Vagina (tissue), 2 donors: ENCODE measurements around the gene ANKRD45.
"Not testable (repeated sequence)": the region's sequence is repeated elsewhere in the genome, so short reads cannot be mapped to it uniquely, and the experiment has no call there.

Source experiments
- CTCF ChIP-seq, 3 experiments: fragments of 450-650 bp in 2 of 3; fragments of 200-600 bp in 1 of 3; sonication (generic) in 1 of 3; IDR thresholded peaks; one replicate each; pipeline ENCODE4 v1.5.1; 2017 to 2019; ENCODE audit warnings: antibody characterized with exemption in 3 of 3, mild to moderate bottlenecking in 2 of 3, moderate library complexity in 2 of 3
- POLR2AphosphoS5 ChIP-seq, 2 donors: sonication (generic); formaldehyde crosslinking; IDR thresholded peaks; one replicate each; pipeline ENCODE4 v1.9.0; 2017; ENCODE audit warnings: antibody characterized with exemption in 2 of 2, mild to moderate bottlenecking in 2 of 2, low read depth in 1 of 2; ENCODE audit not compliant: insufficient read depth in 1 of 2

GRCh38 chr1:173613086-173613485, 56.6 kb downstream of the ANKRD45 start:
- not testable (repeated sequence) for TF ChIP-seq CTCF (IDR thresholded peaks at IDR 0.05); POLR2AphosphoS5 (IDR thresholded peaks at IDR 0.05; ENCODE audit: insufficient read depth in 1 of 2, low read depth in 1 of 2)
